HG02943 (cell line): Measurements from ENCODE around the gene PPARGC1A.

ENCODE experiments used
- ATAC-seq: cut with Tn5 transposase; IDR thresholded peaks from one replicate; pipeline ENCODE4 v1.9.1; 2021; ENCODE audit warnings: mild to moderate bottlenecking, low read depth, moderate library complexity; ENCODE audit not compliant: unreplicated experiment

The PPARGC1A gene

DNA sequence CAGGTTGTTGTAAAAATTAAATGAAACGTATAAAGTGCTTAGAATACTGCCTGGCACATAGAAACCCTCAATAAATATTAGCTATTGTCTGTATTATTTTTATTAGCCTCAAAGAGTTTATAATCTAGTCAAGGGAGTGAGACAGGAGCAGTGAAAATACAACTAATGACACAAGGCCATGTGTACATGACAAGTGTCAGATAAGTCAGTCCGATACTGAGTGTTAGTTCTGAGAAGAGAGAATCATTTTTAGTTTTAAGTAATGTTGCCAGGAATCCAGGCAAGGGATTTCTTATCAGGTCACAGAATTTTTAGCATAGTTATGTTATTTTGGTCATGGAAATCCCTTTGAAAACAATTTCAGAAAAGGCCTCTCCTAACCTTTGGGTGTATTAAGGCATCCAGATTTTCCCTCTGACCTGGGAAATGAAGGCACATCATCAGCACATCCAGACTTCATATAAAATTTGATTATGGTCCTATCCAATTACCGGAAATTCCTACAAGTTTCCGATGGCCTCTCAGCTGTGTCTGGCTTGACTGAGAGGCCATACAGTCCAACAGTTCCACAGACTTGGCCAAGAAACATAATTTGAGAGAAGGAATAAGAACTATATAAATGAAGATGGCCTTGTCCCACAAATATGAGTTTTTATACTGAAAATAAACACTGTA, 35.7 kb downstream of the PPARGC1A start:
- ATAC-seq = no peak

- no peak for ATAC-seq
Observed at GRCh38 chr4:23851464-23851863, 38.4 kb downstream of the PPARGC1A start.

DNA sequence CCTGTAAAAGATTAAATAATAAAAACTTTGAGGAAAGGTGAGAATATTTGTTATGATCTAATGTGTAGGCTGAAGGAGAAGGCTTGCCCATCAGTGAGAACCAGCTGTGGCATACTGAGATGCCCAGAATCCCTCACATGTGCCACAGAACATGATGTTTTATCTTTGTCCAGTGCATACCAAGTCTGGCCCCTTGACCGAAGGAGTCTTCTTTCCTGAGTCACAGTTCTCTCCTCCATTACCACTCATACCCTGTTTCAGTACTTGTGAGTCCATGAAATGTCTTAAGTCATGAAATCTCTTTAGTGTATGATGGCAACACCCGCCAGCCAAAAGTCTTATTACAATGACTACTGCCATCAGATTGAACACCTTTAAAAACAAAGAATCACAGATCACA, 42.7 kb downstream of the PPARGC1A start:
- ATAC-seq = no peak

DNA sequence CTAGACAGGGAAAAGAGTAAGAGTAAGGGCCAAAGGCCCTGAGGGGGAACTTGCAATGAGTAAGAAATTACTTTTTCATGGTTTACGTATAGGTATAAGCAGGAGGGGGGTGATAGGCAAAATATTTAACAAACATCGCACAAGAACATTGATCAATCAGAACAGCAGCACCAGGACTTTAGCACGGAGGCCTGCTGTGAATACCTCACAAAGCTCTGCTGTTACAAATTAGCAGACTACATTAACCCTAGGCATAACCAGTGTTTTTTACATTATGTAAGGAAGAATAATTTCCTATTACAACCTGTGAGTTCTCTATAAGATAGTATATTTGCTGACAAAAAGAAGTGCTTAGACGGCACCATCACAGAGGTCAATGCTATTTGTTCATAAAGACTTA, 44.9 kb downstream of the PPARGC1A start:
- ATAC-seq = no peak

DNA sequence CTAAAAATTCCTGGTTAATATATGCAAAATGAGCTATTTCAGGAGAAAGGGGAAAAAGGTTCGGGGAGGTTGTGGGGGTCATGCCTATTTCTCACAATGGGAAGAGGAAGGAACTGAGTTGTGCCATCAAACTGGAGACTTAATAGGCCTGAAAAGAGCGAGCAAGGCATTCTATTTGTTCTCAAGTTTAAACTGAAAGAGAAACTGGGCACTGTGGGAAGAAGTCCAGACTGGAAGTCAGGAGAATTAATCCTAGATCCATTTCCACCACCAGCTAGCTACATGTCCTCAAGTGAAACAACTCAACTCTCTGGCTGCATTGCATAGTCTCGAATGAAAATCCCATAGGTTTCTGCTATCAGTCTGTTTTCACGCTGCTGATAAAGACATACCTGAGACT, 50.6 kb downstream of the PPARGC1A start:
- no peak for ATAC-seq

DNA sequence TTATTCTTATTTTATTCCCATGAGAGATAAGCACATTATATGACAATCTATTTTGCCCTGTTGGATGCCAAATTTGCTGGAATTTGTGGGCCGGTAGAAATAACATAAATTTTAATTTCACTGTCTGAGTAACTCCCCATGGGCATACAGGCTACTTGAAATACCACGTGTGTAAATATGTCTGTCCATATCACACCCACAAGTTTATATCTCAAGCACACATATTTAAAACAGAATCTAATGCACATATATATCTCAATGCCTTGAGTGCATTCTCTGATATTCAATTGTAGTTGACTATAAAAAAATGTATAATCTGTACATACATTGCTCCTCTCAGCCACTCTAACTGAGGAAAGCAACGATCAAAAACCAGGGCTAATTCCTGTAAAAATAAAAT, 51.2 kb downstream of the PPARGC1A start:
- no peak for ATAC-seq

- ATAC-seq = no peak
Observed at GRCh38 chr4:23838131-23838530, 51.7 kb downstream of the PPARGC1A start.

GRCh38 chr4:23837371-23837770, 52.5 kb downstream of the PPARGC1A start:
- ATAC-seq = no peak

DNA sequence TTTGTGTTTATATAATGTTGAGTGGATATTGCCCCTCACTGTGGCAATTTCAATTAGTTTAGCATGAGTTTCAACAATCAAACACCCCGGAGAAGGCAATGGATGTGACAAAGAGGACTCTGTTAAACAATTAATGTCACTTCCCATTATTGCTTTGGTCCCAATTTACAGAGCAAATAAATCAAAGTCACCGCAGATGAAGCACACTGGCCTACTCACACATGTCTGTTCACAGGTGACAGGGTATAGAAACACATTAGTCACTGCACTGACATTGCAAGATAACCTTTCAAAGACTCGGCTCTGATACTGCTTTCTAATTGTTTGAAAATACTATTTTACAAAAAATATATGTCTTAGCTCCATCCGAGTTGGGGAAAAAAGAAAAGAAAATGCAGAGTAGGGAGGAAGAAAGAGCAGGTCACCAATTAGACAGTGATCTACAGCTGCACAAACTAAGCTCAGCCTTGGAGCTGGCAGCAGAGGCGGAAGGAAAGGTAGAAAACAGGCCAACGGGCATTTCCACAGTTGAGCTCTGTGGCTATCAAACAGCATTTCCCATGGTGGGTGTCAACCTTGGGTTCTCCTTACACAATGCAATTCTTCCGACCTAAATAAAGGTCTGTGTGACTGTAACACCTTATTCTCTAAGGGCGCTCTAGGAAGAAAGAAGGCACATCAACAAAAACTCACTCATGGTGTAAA, 53.9 kb downstream of the PPARGC1A start:
- ATAC-seq = no peak

DNA sequence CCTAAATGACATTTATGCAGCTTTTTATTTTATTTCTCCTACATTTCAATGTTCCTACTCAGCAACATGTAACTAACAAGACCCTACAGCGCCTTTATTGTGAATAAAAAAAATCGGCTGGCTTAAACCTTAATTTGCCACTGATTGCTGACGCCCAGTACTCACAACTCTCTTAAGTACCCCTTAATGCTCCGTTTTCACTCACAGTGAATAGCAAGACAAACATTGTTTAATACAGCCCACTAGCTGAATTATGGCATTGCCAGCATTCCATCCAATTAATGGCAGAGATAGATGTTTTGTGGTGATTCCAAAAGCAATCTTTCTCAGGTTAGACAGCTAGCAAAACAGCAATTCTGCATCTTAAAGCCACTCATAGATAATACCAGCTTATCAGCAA, 61.1 kb downstream of the PPARGC1A start:
- ATAC-seq = no peak

- ATAC-seq = no peak
Observed at GRCh38 chr4:23828020-23828715, 61.7 kb downstream of the PPARGC1A start.

DNA sequence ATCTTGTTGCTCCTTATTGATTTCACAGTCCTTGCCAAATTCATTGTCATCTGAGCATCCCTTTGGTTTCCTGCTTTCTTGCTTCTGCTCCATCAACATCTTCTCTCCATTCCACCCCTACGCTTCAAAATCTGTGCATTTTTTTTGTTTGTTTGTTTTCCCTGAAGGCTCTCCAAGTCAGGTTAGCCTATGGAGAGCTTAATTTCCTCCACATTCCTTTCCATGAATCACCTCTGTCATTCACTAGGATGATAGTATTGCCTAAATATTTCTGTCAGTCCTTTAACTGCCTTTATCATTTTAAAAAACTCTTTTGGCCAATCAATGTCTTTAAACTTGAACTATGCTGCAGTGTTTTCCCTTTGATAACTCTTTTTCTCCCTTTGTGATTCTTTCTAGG, 67.7 kb downstream of the PPARGC1A start:
- no peak for ATAC-seq

GRCh38 chr4:23819041-23819511, 70.8 kb downstream of the PPARGC1A start:
- no peak for ATAC-seq

DNA sequence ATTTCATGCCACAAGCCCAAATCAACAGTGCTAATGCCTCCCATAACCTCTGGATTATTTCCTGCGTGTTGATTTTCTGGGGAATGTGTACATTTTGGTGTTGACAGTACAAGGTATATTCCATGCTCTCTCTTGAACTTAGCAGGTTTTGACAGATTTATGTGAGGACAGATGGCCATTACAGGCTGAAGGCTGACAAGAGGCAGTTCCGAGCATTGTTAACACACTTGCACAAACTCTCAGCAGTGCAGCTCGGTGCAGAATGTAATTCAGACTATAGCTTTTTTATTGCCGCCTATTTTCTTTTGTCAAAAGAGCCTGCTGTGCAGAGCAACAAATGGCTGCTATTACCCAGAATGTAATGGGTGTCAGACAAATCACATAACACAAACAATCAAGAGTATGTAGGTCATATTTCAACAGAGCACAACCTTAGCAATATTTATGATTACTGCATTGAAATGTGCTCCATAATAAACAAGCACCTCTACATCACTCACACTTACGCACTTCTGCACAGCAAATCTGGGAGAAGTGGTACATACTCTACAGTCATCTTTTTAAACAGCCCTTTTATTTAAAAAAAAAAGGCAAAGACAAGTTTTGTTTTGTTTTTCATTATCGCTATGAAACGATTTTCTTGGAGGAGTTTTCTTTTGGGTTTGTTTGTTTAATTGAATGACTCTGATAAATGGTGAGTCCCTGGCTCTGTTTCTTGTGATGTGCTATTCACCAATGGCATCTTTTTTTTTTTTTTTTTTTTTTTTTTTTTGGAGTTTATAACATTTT, 71.6 kb downstream of the PPARGC1A start:
- no peak for ATAC-seq

GRCh38 chr4:23814996-23815660, 74.7 kb downstream of the PPARGC1A start:
- ATAC-seq = no peak

DNA sequence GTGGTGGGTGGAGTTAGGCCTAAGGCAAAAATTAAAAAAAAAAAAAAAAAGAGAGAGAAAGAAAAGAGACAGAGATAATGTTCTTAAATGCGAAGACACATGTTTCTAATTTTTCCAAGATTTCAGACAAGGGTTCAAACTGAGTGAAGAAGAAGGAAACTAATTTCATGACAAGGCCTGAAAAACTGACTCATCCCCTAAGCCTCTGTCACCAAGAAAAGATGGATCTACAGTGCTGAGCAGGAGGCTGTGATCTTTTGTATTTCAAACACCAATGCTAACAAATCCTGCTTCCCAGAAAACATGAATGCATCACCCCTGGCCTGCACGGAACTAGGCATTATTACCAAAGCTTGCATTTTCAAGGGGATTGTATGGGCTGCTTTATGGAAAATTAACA, 75.3 kb downstream of the PPARGC1A start:
- no peak for ATAC-seq

GRCh38 chr4:23811161-23811560, 78.7 kb downstream of the PPARGC1A start:
- no peak for ATAC-seq

DNA sequence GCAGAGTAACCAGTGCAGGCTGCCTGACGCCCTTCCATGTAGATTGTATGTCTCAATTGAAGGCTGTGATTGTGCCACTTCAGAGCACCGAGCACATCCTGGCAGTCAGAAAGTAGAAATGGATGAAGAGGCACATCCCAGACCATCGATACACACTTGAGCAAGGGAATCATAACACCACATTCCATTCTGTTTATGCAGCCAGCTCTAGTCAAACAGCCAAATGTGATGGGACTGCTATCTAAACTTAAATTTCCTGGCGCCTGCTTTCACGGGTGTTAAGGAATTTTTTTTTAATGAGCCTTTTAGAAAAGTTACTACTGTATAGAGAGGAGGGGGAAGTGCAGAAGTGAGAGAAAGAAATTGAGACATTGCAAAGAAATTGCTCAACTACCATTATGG, 84.4 kb downstream of the PPARGC1A start:
- no peak for ATAC-seq

- no peak for ATAC-seq
Observed at GRCh38 chr4:23789762-23790161, 100.1 kb downstream of the PPARGC1A start.

GRCh38 chr4:23788460-23788859, 101.4 kb downstream of the PPARGC1A start:
- no peak for ATAC-seq
